Pancreas (tissue), 10 donors: Measurements from ENCODE around the gene CCNF. TPM values are rescaled to one million over a fixed set of nuclear protein-coding genes. Genes with fewer than 3 reads are reported as not detected.
"Not testable (repeated sequence)": the region's sequence is repeated elsewhere in the genome, so short reads cannot be mapped to it uniquely, and the experiment has no call there.

ENCODE experiments used
- ATAC-seq, 4 donors: fragments of 200-7000 bp; cut with Tn5 transposase; one replicate each; pipeline versions ENCODE4 v1.8.0 to v1.9.1; 2020; ENCODE audit warnings: mild to moderate bottlenecking in 4 of 4, moderate library complexity in 4 of 4
- DNase-seq, 6 donors: peaks; one replicate each; pipeline ENCODE4 v3.0.0-alpha.2; 2020
- FAIRE-seq: peaks from 2 replicates; lab custom pipeline; 2012; peaks lifted over from hg19 to GRCh38; lab: Jason Lieb, UNC
- H3K27ac ChIP-seq, 4 donors: fragments of 200-600 bp; sonication (generic); 1 replicate in 3 of 4; 2 replicates in 1 of 4; pipeline versions ENCODE4 v1.5.0 to v1.8.0; 2020
- H3K27me3 ChIP-seq, 4 donors: fragments of 200-600 bp; one replicate each; pipeline ENCODE4 v1.8.0; 2021
- H3K36me3 ChIP-seq, 3 donors: fragments of 200-600 bp; sonication (generic) in 1 of 3; one replicate each; pipeline versions ENCODE4 v1.5.0 to v1.8.0; 2020 to 2021
- H3K4me1 ChIP-seq, 3 donors: fragments of 200-600 bp; one replicate each; pipeline ENCODE4 v1.8.0; 2021
- H3K4me3 ChIP-seq, 4 donors: fragments of 200-600 bp; sonication (generic) in 2 of 4; one replicate each; pipeline versions ENCODE4 v1.5.0 to v1.8.0; 2020 to 2021
- H3K9me3 ChIP-seq, 4 donors: fragments of 200-600 bp; one replicate each; pipeline ENCODE4 v1.8.0; 2021
- WGBS, 2 donors: extraction: QIAGEN DNeasy Blood & Tissue Kit; methylation state at CpG; one replicate each; pipeline ENCODE4 v1.1.7; 2013; 5-methylcytosine and 5-hydroxymethylcytosine counted together
- intact Hi-C, 3 donors: fragments of 100-400 bp; cut with DNase I; formaldehyde crosslinking; loops; one replicate each; pipeline versions ENCODE4 v1.11.1 to v1.14.2; 2022
- polyA plus RNA-seq, 2 donors: library from polyadenylated mRNA; stranded (reverse); fragments of 200-250 nt; gene quantifications; one replicate each; pipeline ENCODE4 v1.2.3, GENCODE V29; 2013
- total RNA-seq, 6 donors: library from RNA; stranded (reverse); fragmentation: NEBNext Ultra II Directional in 4 of 6; extraction: Animal tissue kit (Norgen Biotek cat#: 25700) in 4 of 6; gene quantifications; one replicate each; pipeline versions ENCODE4 v1.2.1 to v1.2.4, GENCODE V29; 2021 to 2023
- TF ChIP-seq, protein P1 (sequence below), 4 donors: fragments of 200-600 bp; sonication (generic) in 3 of 4; IDR thresholded peaks; one replicate each; pipeline versions ENCODE4 v1.5.0 to v1.8.0; 2021; ENCODE audit warnings: antibody characterized with exemption in 4 of 4
- donor health status: healthy with polysubstance abuse.
- donor health status: DM: no; HTN: no; CAD: no; lungs with moderate emphysema.
- donor health status: DM: no; HTN: no; CAD: no.
- donor health status: control.
- donor health status: control.
- donor health status: Bipolar disorder and iron deficiency.
- donor health status: DM: yes; HTN: yes; CAD: no.
- donor health status: DM: no; HTN: no; CAD: no.
- donor health status: DM: no; HTN: no; CAD: no.
- donor health status: DM: yes; HTN: yes; CAD: no.

Gene CCNF
- total and polyA plus RNA-seq, 8 donors = 0.69 to 2.6 (median 1.1) TPM

DNA sequence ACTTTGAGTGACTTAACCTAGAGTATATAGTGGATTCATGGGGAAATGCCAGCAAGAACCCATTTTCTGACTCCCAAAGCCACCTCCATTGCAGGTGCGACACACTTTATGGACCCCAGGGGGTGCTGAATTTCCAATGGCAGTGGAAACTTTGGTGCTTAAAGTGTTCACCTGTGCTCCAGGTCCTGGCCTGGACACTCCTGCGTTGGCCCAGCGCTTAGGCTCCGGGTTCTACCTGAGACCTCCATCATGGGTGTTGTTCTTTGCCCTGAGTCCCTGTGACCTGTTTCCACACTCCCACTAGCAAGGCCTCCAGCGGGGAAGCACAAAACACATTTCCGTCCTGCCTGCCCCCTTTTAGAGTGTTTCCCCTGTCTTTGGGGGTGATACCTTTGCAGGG is 3.0 kb downstream of the CCNF start:
- no peaks in the 10 kb centered on the region for H3K36me3 ChIP-seq
- no peaks in the 10 kb centered on the region for H3K9me3 ChIP-seq
- intact Hi-C loops = loop anchor here in 2 of 3 donors (10.0 kb wide), 2 partner anchors 63 to 147 kb away; no protein-coding TSS in a partner anchor
- no peak overlapping the region for H3K27ac ChIP-seq
- no peak for FAIRE-seq
- ATAC-seq = no peak
- no peak for DNase-seq
- WGBS, 2 donors = 95 to 96% methylated on average over 6 of the region's 6 CpGs
- H3K27me3 ChIP-seq = no peaks in the 10 kb centered on the region
- TF ChIP-seq, protein P1, sequence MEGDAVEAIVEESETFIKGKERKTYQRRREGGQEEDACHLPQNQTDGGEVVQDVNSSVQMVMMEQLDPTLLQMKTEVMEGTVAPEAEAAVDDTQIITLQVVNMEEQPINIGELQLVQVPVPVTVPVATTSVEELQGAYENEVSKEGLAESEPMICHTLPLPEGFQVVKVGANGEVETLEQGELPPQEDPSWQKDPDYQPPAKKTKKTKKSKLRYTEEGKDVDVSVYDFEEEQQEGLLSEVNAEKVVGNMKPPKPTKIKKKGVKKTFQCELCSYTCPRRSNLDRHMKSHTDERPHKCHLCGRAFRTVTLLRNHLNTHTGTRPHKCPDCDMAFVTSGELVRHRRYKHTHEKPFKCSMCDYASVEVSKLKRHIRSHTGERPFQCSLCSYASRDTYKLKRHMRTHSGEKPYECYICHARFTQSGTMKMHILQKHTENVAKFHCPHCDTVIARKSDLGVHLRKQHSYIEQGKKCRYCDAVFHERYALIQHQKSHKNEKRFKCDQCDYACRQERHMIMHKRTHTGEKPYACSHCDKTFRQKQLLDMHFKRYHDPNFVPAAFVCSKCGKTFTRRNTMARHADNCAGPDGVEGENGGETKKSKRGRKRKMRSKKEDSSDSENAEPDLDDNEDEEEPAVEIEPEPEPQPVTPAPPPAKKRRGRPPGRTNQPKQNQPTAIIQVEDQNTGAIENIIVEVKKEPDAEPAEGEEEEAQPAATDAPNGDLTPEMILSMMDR (IDR thresholded peaks at IDR 0.05) = no peak
- H3K4me1 ChIP-seq = peaks cover 0 to 6% (median 6%) of the 10 kb centered on the region in 3 donors
- no peak overlapping the region for H3K4me3 ChIP-seq

- WGBS, 2 donors = 95% methylated on average over 15 of the region's 15 CpGs
- ATAC-seq (no peak), DNase-seq (no peak), FAIRE-seq (no peak)
- Histone ChIP-seq H3K27ac (no peak overlapping the region), H3K36me3 (no peaks in the 10 kb centered on the region), H3K4me3 (no peak overlapping the region), H3K27me3 (no peaks in the 10 kb centered on the region), H3K9me3 (no peaks in the 10 kb centered on the region), H3K4me1 (peaks cover 0 to 6% (median 6%) of the 10 kb centered on the region in 3 donors)
- TF ChIP-seq, protein P1 (IDR thresholded peaks at IDR 0.05) = no peak
- intact Hi-C loops = loop anchor here in 2 of 3 donors (10.0 kb wide), 2 partner anchors 62 to 148 kb away; no protein-coding TSS in a partner anchor
Observed at GRCh38 chr16:2432801-2433505, 3.7 kb downstream of the CCNF start.

- not testable (repeated sequence) for H3K27me3 ChIP-seq, H3K36me3 ChIP-seq, H3K4me1 ChIP-seq, H3K27ac ChIP-seq, FAIRE-seq, H3K9me3 ChIP-seq, ATAC-seq, DNase-seq, H3K4me3 ChIP-seq
- intact Hi-C loops = loop anchor here in 2 of 3 donors (10.0 kb wide), 2 partner anchors 60 to 150 kb away; no protein-coding TSS in a partner anchor
- WGBS, 2 donors = 97 to 99% methylated on average over 3 to 4 of the region's 4 CpGs
Observed at GRCh38 chr16:2435236-2435635, 6.0 kb downstream of the CCNF start.

GRCh38 chr16:2436110-2436509 is 6.9 kb downstream of the CCNF start:
- Histone ChIP-seq H3K27me3 (no peaks in the 10 kb centered on the region), H3K9me3 (no peaks in the 10 kb centered on the region), H3K36me3 (no peaks in the 10 kb centered on the region), H3K4me3 (no peak overlapping the region), H3K4me1 (no peaks in the 10 kb centered on the region), H3K27ac (no peak overlapping the region)
- intact Hi-C loops = loop anchor here in 2 of 3 donors (2.0 to 10.0 kb wide), 3 partner anchors 59 to 151 kb away; no protein-coding TSS in a partner anchor
- FAIRE-seq (no peak), DNase-seq (peak in 1 of 6 donors; percentile 29), ATAC-seq (no peak)
- WGBS, 2 donors = 88 to 90% methylated on average over 9 of the region's 9 CpGs
- TF ChIP-seq, protein P1 (IDR thresholded peaks at IDR 0.05) = no peak

- Histone ChIP-seq H3K27me3 (no peaks in the 10 kb centered on the region), H3K36me3 (no peaks in the 10 kb centered on the region), H3K4me1 (no peaks in the 10 kb centered on the region), H3K27ac (no peak overlapping the region), H3K4me3 (no peak overlapping the region), H3K9me3 (no peaks in the 10 kb centered on the region)
- intact Hi-C loops = loop anchor here in 2 of 3 donors (2.0 to 10.0 kb wide), 3 partner anchors 58 to 152 kb away; no protein-coding TSS in a partner anchor
- WGBS, 2 donors = 95 to 96% methylated on average over 24 of the region's 24 CpGs
- TF ChIP-seq, protein P1 (IDR thresholded peaks at IDR 0.05) = no peak
- DNase-seq (peak in 1 of 6 donors; percentile 65), ATAC-seq (no peak), FAIRE-seq (no peak)
Observed at GRCh38 chr16:2437032-2437790, 8.0 kb downstream of the CCNF start.
